Femur (tissue), 1 donor: Measurements from ENCODE around the gene HMGCLL1.
A peak's percentile ranks its signal among the peaks of the same experiment; 100 is the strongest.

ENCODE experiments used
- DNase-seq: peaks from one replicate; pipeline ENCODE4 v3.0.0-alpha.2; 2017

HMGCLL1 gene

GRCh38 chr6:55578537-55579363 is at the start of gene HMGCLL1:
TSS of gene HMGCLL1 (minus strand) at chr6:55579192. CDS start at chr6:55579055, 137 bp downstream.
- DNase-seq, result peak; percentile 78

GRCh38 chr6:55621993-55622392 is 43.0 kb upstream of the HMGCLL1 start:
- no peak for DNase-seq

GRCh38 chr6:55621244-55621643 is 42.3 kb upstream of the HMGCLL1 start:
- DNase-seq, result no peak

GRCh38 chr6:55617272-55617671 is 38.3 kb upstream of the HMGCLL1 start:
- DNase-seq, result no peak

GRCh38 chr6:55604021-55604420 is 25.0 kb upstream of the HMGCLL1 start:
- DNase-seq, result no peak

- no peak for DNase-seq
Measured at GRCh38 chr6:55601120-55601519, 22.1 kb upstream of the HMGCLL1 start.

- no peak for DNase-seq
Measured at GRCh38 chr6:55594442-55594841, 15.4 kb upstream of the HMGCLL1 start.

GRCh38 chr6:55584654-55585354 is 5.8 kb upstream of the HMGCLL1 start:
- DNase-seq, result no peak

- no peak for DNase-seq
Measured at GRCh38 chr6:55576811-55577210, 2.2 kb downstream of the HMGCLL1 start.

- DNase-seq, result no peak
Measured at GRCh38 chr6:55574556-55574955, 4.4 kb downstream of the HMGCLL1 start.

GRCh38 chr6:55569638-55570037 is 9.4 kb downstream of the HMGCLL1 start:
- no peak for DNase-seq

- DNase-seq, result peak; percentile 82
Measured at GRCh38 chr6:55568808-55569439, 10.1 kb downstream of the HMGCLL1 start.

GRCh38 chr6:55567558-55567957 is 11.4 kb downstream of the HMGCLL1 start:
- DNase-seq, result no peak

- DNase-seq, result peak; percentile 55
Measured at GRCh38 chr6:55566036-55566710, 12.8 kb downstream of the HMGCLL1 start.

- no peak for DNase-seq
Measured at GRCh38 chr6:55562318-55562717, 16.7 kb downstream of the HMGCLL1 start.

GRCh38 chr6:55560290-55560885 is 18.6 kb downstream of the HMGCLL1 start:
- peak; percentile 43 for DNase-seq

GRCh38 chr6:55557146-55557545 is 21.8 kb downstream of the HMGCLL1 start:
- peak; percentile 26 for DNase-seq

- no peak for DNase-seq
Measured at GRCh38 chr6:55545791-55546190, 33.2 kb downstream of the HMGCLL1 start.

- no peak for DNase-seq
Measured at GRCh38 chr6:55543633-55544309, 35.2 kb downstream of the HMGCLL1 start.

GRCh38 chr6:55541024-55541423 is 38.0 kb downstream of the HMGCLL1 start:
- DNase-seq, result no peak

GRCh38 chr6:55536391-55536956 is 42.5 kb downstream of the HMGCLL1 start:
- DNase-seq, result no peak

GRCh38 chr6:55531496-55531895 is 47.5 kb downstream of the HMGCLL1 start:
- no peak for DNase-seq
